Erythroblast (primary cell): ENCODE results near the gene TMEM154.

Source experiments
- GATA1 ChIP-seq: IDR thresholded peaks from 2 replicates; pipeline ENCODE4 v1.6.1; 2011; ENCODE audit warnings: low read depth, mild to moderate bottlenecking, control low read depth, low read length, moderate library complexity
- POLR2A ChIP-seq: IDR thresholded peaks from 2 replicates; pipeline ENCODE4 v1.6.1; 2011; ENCODE audit warnings: mild to moderate bottlenecking, low read length

- TF ChIP-seq POLR2A (no peak), GATA1 (no peak)
Observed at GRCh38 chr4:152713951-152714705, 34.3 kb upstream of the TMEM154 start.
